Endothelial cell of umbilical vein (primary cell): Measurements from ENCODE around the gene RBM17.

Experiments used
- POLR2AphosphoS5 ChIP-seq: IDR thresholded peaks from 2 replicates; pipeline ENCODE4 v1.6.1; 2012; ENCODE audit warnings: low read depth, mild to moderate bottlenecking, control low read depth, low read length, moderate library complexity; ENCODE audit not compliant: insufficient read depth
- TF ChIP-seq, protein P1 (sequence below), 2 donors: IDR thresholded peaks; 1 replicate in 1 of 2; 2 replicates in 1 of 2; pipeline ENCODE4 v1.5.1; 2011; ENCODE audit warnings: low read length in 2 of 2, mild to moderate bottlenecking in 2 of 2, moderate library complexity in 2 of 2, control low read depth in 1 of 2, inconsistent platforms in 1 of 2, low read depth in 1 of 2; ENCODE audit not compliant: insufficient read depth in 1 of 2; ENCODE audit errors: extremely low read depth in 1 of 2

DNA sequence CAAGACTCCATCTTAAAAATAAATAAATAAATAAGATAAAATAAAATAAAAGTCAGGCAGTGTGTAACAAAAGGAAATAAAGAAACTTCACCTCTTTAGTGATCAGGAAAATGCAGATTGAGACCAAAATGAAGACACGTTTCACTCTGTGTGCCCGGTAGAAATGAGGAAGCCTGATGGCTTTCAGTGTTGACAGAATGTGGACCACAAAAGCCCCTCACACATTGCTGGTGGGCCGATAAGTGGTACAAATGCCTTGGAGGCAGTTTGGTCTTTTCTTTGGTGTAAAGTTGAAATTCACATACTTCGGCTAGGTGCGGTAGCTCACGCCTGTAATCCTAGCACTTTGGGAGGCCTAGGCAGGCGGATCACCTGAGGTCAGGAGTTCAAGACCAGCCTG lies 69.4 kb downstream of the RBM17 start:
- TF ChIP-seq POLR2AphosphoS5, result no peak
- TF ChIP-seq, protein P1, sequence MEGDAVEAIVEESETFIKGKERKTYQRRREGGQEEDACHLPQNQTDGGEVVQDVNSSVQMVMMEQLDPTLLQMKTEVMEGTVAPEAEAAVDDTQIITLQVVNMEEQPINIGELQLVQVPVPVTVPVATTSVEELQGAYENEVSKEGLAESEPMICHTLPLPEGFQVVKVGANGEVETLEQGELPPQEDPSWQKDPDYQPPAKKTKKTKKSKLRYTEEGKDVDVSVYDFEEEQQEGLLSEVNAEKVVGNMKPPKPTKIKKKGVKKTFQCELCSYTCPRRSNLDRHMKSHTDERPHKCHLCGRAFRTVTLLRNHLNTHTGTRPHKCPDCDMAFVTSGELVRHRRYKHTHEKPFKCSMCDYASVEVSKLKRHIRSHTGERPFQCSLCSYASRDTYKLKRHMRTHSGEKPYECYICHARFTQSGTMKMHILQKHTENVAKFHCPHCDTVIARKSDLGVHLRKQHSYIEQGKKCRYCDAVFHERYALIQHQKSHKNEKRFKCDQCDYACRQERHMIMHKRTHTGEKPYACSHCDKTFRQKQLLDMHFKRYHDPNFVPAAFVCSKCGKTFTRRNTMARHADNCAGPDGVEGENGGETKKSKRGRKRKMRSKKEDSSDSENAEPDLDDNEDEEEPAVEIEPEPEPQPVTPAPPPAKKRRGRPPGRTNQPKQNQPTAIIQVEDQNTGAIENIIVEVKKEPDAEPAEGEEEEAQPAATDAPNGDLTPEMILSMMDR (IDR thresholded peaks at IDR 0.05; ENCODE audit: extremely low read depth in 1 of 2, insufficient read depth in 1 of 2, low read depth in 1 of 2, low read length in 2 of 2), result no peak
